Measurements from ENCODE around the gene MAP4. TPM values are rescaled to one million over a fixed set of nuclear protein-coding genes. Genes with fewer than 3 reads are reported as not detected.

The MAP4 gene
- polyA plus RNA-seq, 1 experiment: 285 TPM

DNA sequence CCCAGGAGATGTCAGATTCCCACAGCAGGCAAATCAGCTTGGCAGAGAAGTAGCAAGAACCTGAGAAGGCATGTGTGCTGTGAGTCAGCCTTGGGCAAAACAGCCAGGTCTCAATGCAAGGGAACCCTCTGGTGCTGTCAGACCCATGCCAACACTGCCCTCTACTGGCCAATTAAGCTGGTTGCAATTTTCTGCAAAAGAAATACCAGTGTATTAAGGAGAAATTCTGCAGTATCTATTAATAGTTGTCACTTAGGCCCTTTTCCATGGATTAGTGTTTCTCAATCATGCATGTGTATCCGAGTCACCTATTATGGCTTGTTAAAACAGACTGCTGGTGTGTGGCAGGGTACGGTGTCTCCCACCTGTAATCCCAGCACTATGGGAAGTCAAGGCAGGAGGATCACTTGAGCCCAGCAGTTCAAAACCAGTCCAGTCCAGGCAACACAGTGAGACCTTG lies 26.2 kb downstream of the MAP4 start:
- Histone ChIP-seq H3K4me3 (ENCODE audit: low read depth, low read length) (no peak overlapping the region), H3K27me3 (ENCODE audit: control insufficient read depth, insufficient read depth, low read length) (no peaks in the 10 kb centered on the region), H3K9me3 (ENCODE audit: control insufficient read depth, insufficient read depth, low read length) (no peaks in the 10 kb centered on the region), H3K27ac (ENCODE audit: low read depth, low read length) (no peak overlapping the region)
- TF ChIP-seq CTCF (IDR thresholded peaks at IDR 0.05; ENCODE audit: low read depth, low read length): peak; percentile 89
- POLR2A ChIA-PET: interaction anchor here (0.5 to 1.0 kb wide), 5 partner anchors 66 to 164 kb away, joined by 3 to 5 read pairs (median 3); no protein-coding TSS in a partner anchor
- DNase-seq (ENCODE audit: low read depth, low spot score): peak; percentile 88
- CTCF ChIA-PET: interaction anchor here (0.5 to 2.6 kb wide), 37 partner anchors 9 to 167 kb away, joined by 3 to 42 read pairs (median 6); partner anchors contain the start of gene MAP4

- POLR2A ChIA-PET: no interaction called here
- TF ChIP-seq CTCF (IDR thresholded peaks at IDR 0.05; ENCODE audit: low read depth, low read length): no peak
- no peaks in the 10 kb centered on the region for H3K27me3 ChIP-seq (ENCODE audit: control insufficient read depth, insufficient read depth, low read length)
- DNase-seq (ENCODE audit: low read depth, low spot score): no peak
- CTCF ChIA-PET: interaction anchor here (1.0 kb wide), 1 partner anchor 172 kb away, joined by 5 read pairs; no protein-coding TSS in a partner anchor
- H3K27ac ChIP-seq (ENCODE audit: low read depth, low read length): no peak overlapping the region
- no peaks in the 10 kb centered on the region for H3K9me3 ChIP-seq (ENCODE audit: control insufficient read depth, insufficient read depth, low read length)
- H3K4me3 ChIP-seq (ENCODE audit: low read depth, low read length): no peak overlapping the region
Observed at GRCh38 chr3:47985381-47985780, 30.8 kb downstream of the MAP4 start.

DNA sequence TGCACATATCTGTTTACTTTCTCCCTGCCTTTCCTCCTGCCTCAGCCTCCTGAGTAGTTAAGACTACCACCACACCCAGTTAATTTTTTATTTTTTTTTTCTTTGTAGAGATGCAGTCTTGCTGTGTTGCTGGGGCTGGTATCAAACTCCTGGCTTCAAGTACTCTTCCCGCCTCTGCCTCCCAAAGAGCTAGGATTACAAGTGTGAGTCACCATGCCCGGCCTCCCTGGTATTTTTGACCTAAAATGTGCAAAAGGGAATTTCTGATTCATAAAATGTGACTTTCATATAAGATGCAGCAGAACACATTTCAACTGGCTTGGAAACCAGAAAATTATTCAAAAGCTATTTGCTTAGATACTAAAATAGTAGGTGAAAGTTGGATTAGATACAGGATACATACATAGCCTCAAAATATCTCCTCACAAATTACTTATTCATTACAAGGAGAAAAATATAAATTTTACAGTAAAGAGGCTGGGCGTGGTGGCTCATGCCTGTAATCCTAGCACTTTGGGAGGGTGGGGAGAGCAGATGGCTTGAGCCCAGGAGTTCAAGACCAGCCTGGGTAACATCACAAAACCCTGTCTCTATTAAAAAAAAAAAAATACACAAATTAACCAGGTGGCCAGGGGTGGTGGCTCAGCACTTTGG lies 32.0 kb downstream of the MAP4 start:
- no peak for TF ChIP-seq CTCF (IDR thresholded peaks at IDR 0.05; ENCODE audit: low read depth, low read length)
- CTCF ChIA-PET: interaction anchor here (0.6 to 1.3 kb wide), 3 partner anchors 55 to 174 kb away, joined by 3 to 5 read pairs (median 3); no protein-coding TSS in a partner anchor
- peak; percentile 42 for DNase-seq (ENCODE audit: low read depth, low spot score)
- H3K27ac ChIP-seq (ENCODE audit: low read depth, low read length): peak overlapping the region; percentile 34
- POLR2A ChIA-PET: interaction anchor here (0.6 kb wide), 1 partner anchor 495 kb away, joined by 3 read pairs; no protein-coding TSS in a partner anchor
- no peak overlapping the region for H3K4me3 ChIP-seq (ENCODE audit: low read depth, low read length)
- no peaks in the 10 kb centered on the region for H3K27me3 ChIP-seq (ENCODE audit: control insufficient read depth, insufficient read depth, low read length)
- H3K9me3 ChIP-seq (ENCODE audit: control insufficient read depth, insufficient read depth, low read length): no peaks in the 10 kb centered on the region

- H3K27ac ChIP-seq (ENCODE audit: low read depth, low read length): no peak overlapping the region
- ChIA-PET CTCF (interaction anchor here (2.3 kb wide), 1 partner anchor 9 kb away, joined by 16 read pairs; no protein-coding TSS in a partner anchor), POLR2A (no interaction called here)
- H3K4me3 ChIP-seq (ENCODE audit: low read depth, low read length): no peak overlapping the region
- no peak for TF ChIP-seq CTCF (IDR thresholded peaks at IDR 0.05; ENCODE audit: low read depth, low read length)
- no peak for DNase-seq (ENCODE audit: low read depth, low spot score)
- H3K27me3 ChIP-seq (ENCODE audit: control insufficient read depth, insufficient read depth, low read length): no peaks in the 10 kb centered on the region
- H3K9me3 ChIP-seq (ENCODE audit: control insufficient read depth, insufficient read depth, low read length): no peaks in the 10 kb centered on the region
Observed at GRCh38 chr3:47980795-47981194, 35.4 kb downstream of the MAP4 start.

- ChIA-PET CTCF (no interaction called here), POLR2A (no interaction called here)
- Histone ChIP-seq H3K4me3 (ENCODE audit: low read depth, low read length) (no peak overlapping the region), H3K9me3 (ENCODE audit: control insufficient read depth, insufficient read depth, low read length) (no peaks in the 10 kb centered on the region), H3K27me3 (ENCODE audit: control insufficient read depth, insufficient read depth, low read length) (no peaks in the 10 kb centered on the region), H3K27ac (ENCODE audit: low read depth, low read length) (no peak overlapping the region)
- DNase-seq (ENCODE audit: low read depth, low spot score): no peak
- no peak for TF ChIP-seq CTCF (IDR thresholded peaks at IDR 0.05; ENCODE audit: low read depth, low read length)
Observed at GRCh38 chr3:47979070-47979469, 37.1 kb downstream of the MAP4 start.
